Activated naive CD4-positive, alpha-beta T cell treated with anti-CD3 and anti-CD28 coated beads for 36 hours (primary cell): ENCODE measurements around the gene CEP85L. TPM values are rescaled to one million over a fixed set of nuclear protein-coding genes. Genes with fewer than 3 reads are reported as not detected.
A peak's percentile ranks its signal among the peaks of the same experiment; 100 is the strongest.

Experiments
- CTCF ChIA-PET: fragments of 350-600 bp; sonication (Branson Sonifier 250); formaldehyde crosslinking; loops from one replicate; lab custom pipeline; 2021; ENCODE audit warnings: antibody characterized with exemption; lab: Charles Lee
- DNase-seq: peaks from one replicate; pipeline ENCODE4 v3.0.0-alpha.2; 2020
- H3K27ac Mint-ChIP-seq: one replicate; pipeline ENCODE4 v1.8.0; 2021; ENCODE audit warnings: mild to moderate bottlenecking, mixed read lengths
- H3K27me3 Mint-ChIP-seq: one replicate; pipeline ENCODE4 v1.8.0; 2021; ENCODE audit warnings: low read depth, mixed read lengths
- H3K36me3 Mint-ChIP-seq: one replicate; pipeline ENCODE4 v1.8.0; 2021; ENCODE audit warnings: low read depth, mixed read lengths
- H3K4me1 Mint-ChIP-seq: one replicate; pipeline ENCODE4 v1.8.0; 2021; ENCODE audit warnings: low read depth, mixed read lengths
- H3K4me3 Mint-ChIP-seq: one replicate; pipeline ENCODE4 v1.8.0; 2021; ENCODE audit warnings: mild to moderate bottlenecking, moderate library complexity, mixed read lengths
- H3K9me3 Mint-ChIP-seq: one replicate; pipeline ENCODE4 v1.8.0; 2021; ENCODE audit warnings: mixed read lengths
- intact Hi-C: fragments of 100-400 bp; cut with micrococcal nuclease; formaldehyde crosslinking; loops from one replicate; pipeline ENCODE4 v1.15.1; 2023
- total RNA-seq, 2 experiments: library from RNA; stranded (reverse); gene quantifications; one replicate each; pipeline ENCODE4 v1.2.3, GENCODE V29; 2021

Gene CEP85L
- total RNA-seq, 2 experiments from 2014 or later, result 31.4 to 31.9 TPM

DNA sequence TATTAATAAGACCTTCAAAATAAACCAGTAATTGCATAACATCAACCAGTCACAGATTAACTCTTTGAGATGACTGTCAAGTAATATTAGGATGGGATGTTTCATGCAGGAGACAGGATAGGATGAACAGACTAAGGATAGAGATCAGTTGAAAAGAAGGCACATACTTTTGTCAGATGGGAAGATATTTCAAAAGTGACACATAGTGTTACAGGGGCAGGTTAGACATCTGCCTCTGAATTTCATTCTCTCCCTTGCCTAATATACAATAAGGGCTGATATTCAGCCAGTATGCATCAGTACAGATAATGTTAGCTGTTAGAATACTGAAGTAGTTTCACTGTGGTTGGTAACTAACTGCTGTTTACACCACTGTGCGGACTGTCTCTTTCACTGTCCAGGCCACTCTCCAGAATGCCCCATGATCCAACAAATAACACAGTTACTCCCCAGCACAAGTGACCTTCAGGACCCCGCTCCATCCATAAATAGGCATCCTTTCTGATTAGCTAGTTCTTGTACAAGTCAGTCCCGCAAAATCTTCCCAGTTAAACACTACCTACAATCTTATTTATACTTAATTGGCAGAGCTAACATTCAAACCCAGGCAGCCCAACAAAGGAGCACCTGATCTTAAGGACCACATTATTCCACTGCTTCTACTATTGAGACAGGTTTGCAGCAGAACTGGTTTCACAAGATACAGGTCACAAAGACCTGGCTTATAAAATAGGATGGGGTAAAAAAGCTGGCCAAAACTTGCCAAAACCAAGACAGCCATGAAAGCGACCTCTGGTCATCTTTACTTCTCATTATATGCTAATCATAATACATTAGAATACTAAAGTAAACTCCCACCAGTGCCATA, 125.2 kb downstream of the CEP85L start:
- DNase-seq, result no peak
- H3K36me3 Mint-ChIP-seq, result peaks cover 22% of the 10 kb centered on the region
- H3K4me3 Mint-ChIP-seq, result no peak overlapping the region
- H3K4me1 Mint-ChIP-seq, result peaks cover 40% of the 10 kb centered on the region
- intact Hi-C loops, result no loop called here
- no peak overlapping the region for H3K27ac Mint-ChIP-seq
- H3K27me3 Mint-ChIP-seq, result no peaks in the 10 kb centered on the region
- peaks cover 3% of the 10 kb centered on the region for H3K9me3 Mint-ChIP-seq
- CTCF ChIA-PET, result no interaction called here

DNA sequence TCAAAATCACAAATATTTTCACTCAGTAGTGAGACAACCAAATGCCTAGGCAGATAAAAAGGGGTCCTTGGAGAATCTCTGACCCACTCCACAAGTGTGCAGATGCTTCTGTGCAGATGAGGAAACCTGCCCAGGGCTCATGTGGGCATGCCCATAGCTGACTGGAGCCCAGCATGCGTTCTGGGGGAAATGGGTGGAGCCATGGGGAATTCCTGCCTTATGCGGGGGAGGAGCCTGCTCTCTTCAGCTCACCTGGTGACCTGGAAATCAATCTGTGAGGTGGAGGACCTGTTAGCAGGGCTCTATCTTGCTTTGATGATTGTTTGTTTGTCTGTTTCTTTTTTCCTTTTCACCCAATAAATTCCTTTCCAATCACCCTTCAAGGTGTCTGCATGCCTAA, 126.7 kb downstream of the CEP85L start:
- Mint-ChIP-seq H3K4me3 (no peak overlapping the region), H3K4me1 (peaks cover 32% of the 10 kb centered on the region), H3K27ac (peak overlapping the region; percentile 41), H3K27me3 (no peaks in the 10 kb centered on the region), H3K36me3 (peaks cover 24% of the 10 kb centered on the region), H3K9me3 (no peaks in the 10 kb centered on the region)
- intact Hi-C loops, result no loop called here
- CTCF ChIA-PET, result interaction anchor here (0.6 kb wide), 1 partner anchor 12 kb away, joined by 4 read pairs; no protein-coding TSS in a partner anchor
- DNase-seq, result peak; percentile 14

DNA sequence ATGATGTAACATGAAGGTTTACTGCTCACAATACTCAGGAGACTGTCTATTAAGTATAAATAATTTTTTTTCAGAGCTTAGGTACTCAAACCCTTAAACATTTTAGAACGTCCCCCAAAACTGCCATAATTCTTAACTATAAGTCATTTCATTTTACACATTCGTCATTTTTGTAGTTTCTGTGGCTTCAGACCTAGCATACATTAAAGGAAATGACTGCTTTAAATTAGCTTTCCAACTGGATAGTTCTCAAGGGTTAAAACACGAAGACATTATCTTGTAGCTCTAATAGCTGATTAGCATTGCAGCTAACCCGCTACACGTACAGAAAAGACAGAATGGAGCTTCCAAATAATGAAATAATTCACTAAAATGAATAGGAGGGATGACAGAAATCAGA, 128.2 kb downstream of the CEP85L start:
- CTCF ChIA-PET, result interaction anchor here (0.6 kb wide), 1 partner anchor 264 kb away, joined by 3 read pairs; no protein-coding TSS in a partner anchor
- intact Hi-C loops, result no loop called here
- Mint-ChIP-seq H3K4me3 (no peak overlapping the region), H3K27ac (no peak overlapping the region), H3K36me3 (peaks cover 36% of the 10 kb centered on the region), H3K4me1 (peaks cover 33% of the 10 kb centered on the region), H3K27me3 (no peaks in the 10 kb centered on the region), H3K9me3 (peaks cover 4% of the 10 kb centered on the region)
- DNase-seq, result no peak

DNA sequence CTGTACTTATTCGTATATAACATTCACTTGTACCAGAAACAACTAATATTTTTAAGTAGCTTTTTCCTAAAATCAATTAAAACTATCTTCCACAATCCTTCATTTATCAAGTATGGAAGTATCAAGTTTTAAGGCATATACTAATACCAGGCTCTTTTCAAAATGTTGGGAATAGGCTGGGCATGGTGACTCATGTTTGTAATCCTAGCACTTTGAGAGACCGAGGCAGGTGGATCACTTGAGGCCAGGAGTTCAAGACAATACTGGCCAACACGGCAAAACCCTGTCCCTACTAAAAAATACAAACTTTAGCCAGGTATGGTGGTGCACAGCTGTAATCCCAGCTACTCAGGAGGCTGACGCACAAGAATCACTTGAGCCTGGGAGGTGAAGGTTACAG, 129.0 kb downstream of the CEP85L start:
- no peak for DNase-seq

DNA sequence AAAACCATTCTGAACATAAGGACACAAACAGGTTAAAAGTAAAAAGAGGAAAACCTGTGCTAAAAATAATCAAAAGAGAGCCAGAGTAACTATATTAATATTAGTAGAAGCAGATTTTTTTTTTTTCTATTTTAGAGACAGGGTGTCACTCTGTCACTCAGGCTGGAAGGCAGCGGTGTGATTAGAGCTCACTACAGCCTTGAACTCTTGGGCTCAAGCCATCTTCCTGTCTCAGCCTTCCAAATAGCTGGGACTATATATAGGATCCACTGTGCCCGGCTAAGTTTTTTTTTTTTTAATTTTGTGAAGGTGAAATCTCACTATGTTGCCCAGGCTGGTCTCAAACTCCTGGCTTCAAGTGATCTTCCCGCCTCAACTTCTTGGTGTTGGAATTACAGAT, 136.7 kb downstream of the CEP85L start:
- H3K4me1 Mint-ChIP-seq, result peaks cover 29% of the 10 kb centered on the region
- H3K4me3 Mint-ChIP-seq, result no peak overlapping the region
- no peak overlapping the region for H3K27ac Mint-ChIP-seq
- peaks cover 9% of the 10 kb centered on the region for H3K9me3 Mint-ChIP-seq
- intact Hi-C loops, result no loop called here
- H3K36me3 Mint-ChIP-seq, result peaks cover 26% of the 10 kb centered on the region
- no peaks in the 10 kb centered on the region for H3K27me3 Mint-ChIP-seq
- DNase-seq, result no peak
- CTCF ChIA-PET, result no interaction called here

More for the DNA sequence above, 129.0 kb downstream of the CEP85L start:
- no peaks in the 10 kb centered on the region for H3K27me3 Mint-ChIP-seq
- H3K4me1 Mint-ChIP-seq, result peaks cover 35% of the 10 kb centered on the region
- no peak overlapping the region for H3K27ac Mint-ChIP-seq
- no peak overlapping the region for H3K4me3 Mint-ChIP-seq
- CTCF ChIA-PET, result no interaction called here
- peaks cover 7% of the 10 kb centered on the region for H3K9me3 Mint-ChIP-seq
- intact Hi-C loops, result no loop called here
- peaks cover 43% of the 10 kb centered on the region for H3K36me3 Mint-ChIP-seq

DNA sequence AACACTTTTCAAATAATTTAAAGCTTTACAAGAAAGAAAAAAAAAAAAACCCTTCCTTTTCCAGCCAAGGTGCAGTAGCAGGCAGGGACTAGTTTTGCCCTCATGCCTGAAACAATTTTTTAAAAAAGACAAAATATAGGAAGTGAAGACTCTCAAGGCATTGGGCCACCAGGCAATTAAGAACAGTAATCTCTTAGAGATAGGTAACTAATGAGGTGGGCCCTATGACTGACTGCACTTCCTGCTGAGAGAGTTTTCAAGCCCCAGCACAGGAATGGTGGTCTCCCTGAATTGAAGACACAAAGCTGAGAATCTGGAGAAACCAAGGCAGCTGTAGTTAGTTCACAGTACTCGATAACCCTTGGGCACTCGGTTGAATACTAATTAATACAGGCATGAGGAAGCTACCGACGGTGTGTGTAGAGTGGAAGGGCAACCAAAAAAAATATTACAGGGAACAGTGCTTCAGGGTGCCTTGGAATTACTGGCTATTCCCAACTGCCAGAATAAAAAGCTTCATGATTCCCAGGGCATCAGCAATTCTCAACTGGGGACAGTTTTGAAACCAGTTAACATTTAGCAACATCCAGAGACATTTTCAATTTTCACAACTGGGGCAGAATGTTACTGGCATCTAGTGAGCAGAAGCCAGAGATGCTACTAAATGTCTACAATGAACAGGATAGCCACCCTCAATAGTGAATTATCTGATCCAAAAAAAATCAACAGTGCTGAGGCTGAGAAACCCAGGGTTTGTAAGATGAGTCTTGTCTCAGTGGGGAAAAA, 139.3 kb downstream of the CEP85L start:
- H3K4me3 Mint-ChIP-seq, result no peak overlapping the region
- CTCF ChIA-PET, result interaction anchor here (0.6 to 0.8 kb wide), 3 partner anchors 12 to 365 kb away, joined by 3 to 4 read pairs (median 3); no protein-coding TSS in a partner anchor
- H3K27me3 Mint-ChIP-seq, result no peaks in the 10 kb centered on the region
- H3K4me1 Mint-ChIP-seq, result peaks cover 19% of the 10 kb centered on the region
- intact Hi-C loops, result no loop called here
- H3K9me3 Mint-ChIP-seq, result no peaks in the 10 kb centered on the region
- DNase-seq, result no peak
- no peak overlapping the region for H3K27ac Mint-ChIP-seq
- peaks cover 5% of the 10 kb centered on the region for H3K36me3 Mint-ChIP-seq

DNA sequence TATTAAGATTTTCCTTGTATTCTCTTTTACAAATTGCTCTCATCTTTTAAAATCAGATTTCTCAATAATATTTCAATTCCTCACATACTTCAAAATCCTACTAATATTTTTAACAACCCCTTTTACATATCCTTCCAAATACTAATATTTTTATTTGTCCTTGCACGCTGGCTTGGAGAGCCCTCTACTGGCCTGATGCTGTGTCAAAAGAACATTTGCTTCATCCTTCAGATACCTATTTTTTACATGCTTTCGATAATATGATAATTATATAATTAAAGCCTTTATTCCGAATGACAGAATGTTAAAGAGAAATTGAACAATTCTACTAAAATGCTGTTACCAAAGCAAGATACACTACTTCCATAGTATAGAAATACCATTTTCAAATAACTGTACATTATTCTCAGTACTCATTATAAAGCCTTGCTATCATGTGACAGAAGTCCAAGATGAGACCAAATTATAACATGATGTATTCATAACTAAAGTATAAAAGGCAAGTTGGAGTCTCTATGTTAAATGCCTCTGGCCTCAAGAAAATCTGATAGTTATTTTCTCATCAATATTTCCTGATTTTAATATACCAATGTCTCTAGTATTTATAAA, 142.3 kb downstream of the CEP85L start:
- Mint-ChIP-seq H3K27me3 (no peaks in the 10 kb centered on the region), H3K27ac (no peak overlapping the region), H3K4me3 (no peak overlapping the region), H3K36me3 (peaks cover 9% of the 10 kb centered on the region), H3K9me3 (no peaks in the 10 kb centered on the region), H3K4me1 (peaks cover 9% of the 10 kb centered on the region)
- CTCF ChIA-PET, result no interaction called here
- intact Hi-C loops, result loop anchor here (1.0 kb wide), 2 partner anchors 42 to 225 kb away; no protein-coding TSS in a partner anchor
- peak; percentile 31 for DNase-seq

DNA sequence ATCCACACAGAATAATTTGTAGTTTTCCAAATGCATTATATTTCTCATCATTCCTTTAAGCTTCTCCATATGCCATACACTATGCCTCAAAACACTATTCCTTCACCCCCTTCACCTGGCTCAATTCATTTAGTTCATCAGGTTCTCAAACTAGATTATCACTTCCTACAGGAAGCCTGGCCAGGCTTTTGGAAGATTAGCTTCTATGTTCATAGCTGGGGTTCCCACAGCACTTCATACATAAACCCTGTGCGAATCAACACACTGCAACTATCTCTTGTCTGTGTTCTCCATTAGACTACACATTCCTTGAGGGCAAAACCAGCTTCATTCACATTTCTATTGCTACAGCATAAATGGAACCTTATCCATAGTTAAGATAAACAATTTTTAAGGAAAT, 143.8 kb downstream of the CEP85L start:
- DNase-seq, result no peak
- peaks cover 9% of the 10 kb centered on the region for H3K4me1 Mint-ChIP-seq
- CTCF ChIA-PET, result no interaction called here
- intact Hi-C loops, result no loop called here
- no peaks in the 10 kb centered on the region for H3K27me3 Mint-ChIP-seq
- H3K27ac Mint-ChIP-seq, result no peak overlapping the region
- no peak overlapping the region for H3K4me3 Mint-ChIP-seq
- no peaks in the 10 kb centered on the region for H3K9me3 Mint-ChIP-seq
- peaks cover 15% of the 10 kb centered on the region for H3K36me3 Mint-ChIP-seq

DNA sequence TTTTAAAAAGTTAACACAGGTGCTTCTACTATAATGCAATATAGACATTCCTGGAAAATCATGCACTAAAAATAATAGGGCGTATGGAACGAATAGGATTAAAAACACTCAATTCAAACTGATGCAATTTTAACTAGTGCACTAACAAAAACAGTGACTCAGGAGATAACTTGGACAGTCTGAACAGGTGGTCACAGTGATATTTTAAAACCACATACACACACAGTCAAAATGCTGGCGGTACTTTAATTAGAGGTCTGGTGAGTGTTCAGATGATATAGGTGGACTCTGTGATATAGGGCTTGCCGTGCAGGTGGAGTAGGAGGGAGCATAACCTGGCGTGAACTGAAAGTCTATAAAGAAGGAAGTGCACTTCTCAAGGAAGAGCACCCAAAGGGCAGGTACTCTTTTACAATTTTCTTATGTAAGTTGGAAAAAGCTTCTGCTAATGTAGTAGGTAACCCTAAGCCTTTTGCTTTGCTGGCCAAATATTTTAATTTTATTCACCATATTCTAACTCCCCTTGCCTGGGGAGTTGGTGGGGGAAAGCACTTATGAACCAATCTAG, 145.2 kb downstream of the CEP85L start:
- intact Hi-C loops, result no loop called here
- no peak for DNase-seq
- no peak overlapping the region for H3K4me3 Mint-ChIP-seq
- CTCF ChIA-PET, result no interaction called here
- H3K27ac Mint-ChIP-seq, result no peak overlapping the region
- H3K4me1 Mint-ChIP-seq, result peaks cover 9% of the 10 kb centered on the region
- H3K27me3 Mint-ChIP-seq, result no peaks in the 10 kb centered on the region
- H3K36me3 Mint-ChIP-seq, result peaks cover 29% of the 10 kb centered on the region
- no peaks in the 10 kb centered on the region for H3K9me3 Mint-ChIP-seq

DNA sequence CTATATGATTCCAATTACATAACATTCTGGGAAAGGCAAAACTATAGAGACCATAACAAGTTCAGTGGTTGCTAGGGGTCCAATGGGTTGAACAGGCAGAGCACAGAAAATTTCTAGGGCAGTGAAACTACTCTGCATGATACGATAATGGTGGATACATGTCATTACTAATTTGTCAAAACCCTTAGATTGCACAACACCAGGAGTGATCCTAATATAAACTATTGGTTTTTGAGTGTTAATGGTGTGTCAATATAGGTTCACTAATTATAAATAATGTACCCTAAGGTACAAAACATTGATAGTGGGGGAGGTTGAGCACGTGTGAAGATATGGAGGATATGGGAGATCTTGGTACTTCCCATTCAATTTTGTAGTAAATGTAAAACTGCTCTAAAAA, 145.7 kb downstream of the CEP85L start:
- CTCF ChIA-PET, result no interaction called here
- H3K36me3 Mint-ChIP-seq, result peaks cover 33% of the 10 kb centered on the region
- intact Hi-C loops, result no loop called here
- H3K9me3 Mint-ChIP-seq, result peaks cover 3% of the 10 kb centered on the region
- no peak overlapping the region for H3K27ac Mint-ChIP-seq
- DNase-seq, result no peak
- H3K4me1 Mint-ChIP-seq, result peaks cover 9% of the 10 kb centered on the region
- H3K4me3 Mint-ChIP-seq, result no peak overlapping the region
- no peaks in the 10 kb centered on the region for H3K27me3 Mint-ChIP-seq

DNA sequence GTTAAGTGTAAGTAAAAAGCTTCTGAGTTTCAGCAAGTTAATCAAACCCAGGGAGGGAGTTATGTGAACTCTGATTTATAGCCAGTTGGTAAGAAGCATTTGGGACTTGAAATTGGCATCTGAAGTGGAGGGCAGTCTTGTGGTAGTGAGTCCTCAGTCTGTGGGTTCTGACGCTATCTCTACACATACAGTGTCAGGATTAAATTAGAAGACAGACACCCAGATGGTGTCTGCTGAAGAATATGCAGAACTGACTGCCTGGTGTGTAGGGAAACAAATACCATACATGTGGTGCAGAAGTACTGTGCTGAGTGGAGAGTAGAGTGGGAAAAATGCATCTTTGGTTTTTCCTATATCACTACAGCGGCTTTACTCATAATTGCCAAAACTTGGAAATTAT, 146.8 kb downstream of the CEP85L start:
- H3K36me3 Mint-ChIP-seq, result peaks cover 38% of the 10 kb centered on the region
- CTCF ChIA-PET, result interaction anchor here (1.0 kb wide), 1 partner anchor 46 kb away, joined by 5 read pairs; no protein-coding TSS in a partner anchor
- H3K9me3 Mint-ChIP-seq, result peaks cover 5% of the 10 kb centered on the region
- intact Hi-C loops, result no loop called here
- H3K27me3 Mint-ChIP-seq, result no peaks in the 10 kb centered on the region
- H3K4me1 Mint-ChIP-seq, result peaks cover 11% of the 10 kb centered on the region
- DNase-seq, result no peak
- H3K27ac Mint-ChIP-seq, result no peak overlapping the region
- no peak overlapping the region for H3K4me3 Mint-ChIP-seq

DNA sequence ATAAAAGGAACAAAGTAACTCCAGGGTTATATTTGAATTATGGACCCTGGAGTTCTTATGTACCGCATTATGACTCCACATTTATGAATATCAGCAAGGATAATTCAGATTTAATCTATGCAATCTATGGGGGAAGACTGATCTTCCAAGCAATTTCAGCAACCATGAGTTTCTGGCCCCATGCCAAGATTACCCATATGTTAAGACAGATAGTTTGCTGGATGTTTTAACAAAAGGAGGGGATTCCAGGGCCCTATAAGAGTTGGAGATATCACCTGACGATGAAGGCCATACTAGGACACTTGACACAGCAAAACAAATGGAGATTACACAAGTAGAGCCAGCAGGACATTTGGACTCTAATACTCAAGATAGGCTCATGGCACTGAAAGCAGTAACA, 149.2 kb downstream of the CEP85L start:
- H3K27me3 Mint-ChIP-seq, result no peaks in the 10 kb centered on the region
- H3K27ac Mint-ChIP-seq, result no peak overlapping the region
- DNase-seq, result no peak
- intact Hi-C loops, result no loop called here
- H3K36me3 Mint-ChIP-seq, result peaks cover 38% of the 10 kb centered on the region
- peaks cover 5% of the 10 kb centered on the region for H3K9me3 Mint-ChIP-seq
- H3K4me1 Mint-ChIP-seq, result peaks cover 12% of the 10 kb centered on the region
- H3K4me3 Mint-ChIP-seq, result no peak overlapping the region
- CTCF ChIA-PET, result no interaction called here
